H9 (cell line): ENCODE data around the gene PSAPL1. TPM values are rescaled to one million over a fixed set of nuclear protein-coding genes. Genes with fewer than 3 reads are reported as not detected.

Source experiments
- DNase-seq: peaks from one replicate; pipeline ENCODE4 v3.0.0-alpha.2; 2017
- H2AFZ ChIP-seq: one replicate; pipeline ENCODE4 v1.6.1; 2013; ENCODE audit warnings: mild to moderate bottlenecking, low read length, control low read depth, moderate library complexity
- H2AK5ac ChIP-seq: 2 replicates; pipeline ENCODE4 v1.6.1; 2013; ENCODE audit warnings: low read length, control low read depth, mixed read lengths; ENCODE audit not compliant: insufficient read length
- H2BK120ac ChIP-seq: one replicate; pipeline ENCODE4 v1.6.1; 2013; ENCODE audit warnings: low read depth, mild to moderate bottlenecking, low read length, control low read depth, inconsistent platforms; ENCODE audit not compliant: poor library complexity, severe bottlenecking
- H2BK12ac ChIP-seq: 2 replicates; pipeline ENCODE4 v1.6.1; 2013; ENCODE audit warnings: low read length, control low read depth, mixed read lengths, low read depth; ENCODE audit not compliant: insufficient read length
- H2BK15ac ChIP-seq: 2 replicates; pipeline ENCODE4 v1.6.1; 2013; ENCODE audit warnings: low read depth, low read length, control low read depth
- H2BK20ac ChIP-seq: one replicate; pipeline ENCODE4 v1.6.1; 2013; ENCODE audit warnings: low read depth, mild to moderate bottlenecking, low read length, control low read depth, inconsistent platforms; ENCODE audit not compliant: poor library complexity, severe bottlenecking
- H2BK5ac ChIP-seq: 2 replicates; pipeline ENCODE4 v1.6.1; 2013; ENCODE audit warnings: low read length, control low read depth, mixed read lengths; ENCODE audit not compliant: insufficient read length
- H3K14ac ChIP-seq: 2 replicates; pipeline ENCODE4 v1.6.1; 2013; ENCODE audit warnings: low read length, control low read depth; ENCODE audit not compliant: insufficient read depth
- H3K18ac ChIP-seq: 2 replicates; pipeline ENCODE4 v1.6.1; 2013; ENCODE audit warnings: low read depth, mild to moderate bottlenecking, mixed read lengths, low read length, control low read depth; ENCODE audit not compliant: insufficient read length
- H3K23ac ChIP-seq: 2 replicates; pipeline ENCODE4 v1.6.1; 2013; ENCODE audit warnings: low read length, control low read depth, mixed read lengths, low read depth; ENCODE audit not compliant: insufficient read length
- H3K23me2 ChIP-seq: 2 replicates; pipeline ENCODE4 v1.6.1; 2013; ENCODE audit warnings: low read depth, mild to moderate bottlenecking, mixed read lengths, low read length, control low read depth; ENCODE audit not compliant: insufficient read length, poor library complexity, severe bottlenecking
- H3K27ac ChIP-seq: 2 replicates; pipeline ENCODE4 v1.5.1; 2013; ENCODE audit warnings: low read length, control low read depth, mixed read lengths, low read depth; ENCODE audit not compliant: insufficient read length
- H3K27me3 ChIP-seq: 2 replicates; pipeline ENCODE4 v1.6.1; 2013; ENCODE audit warnings: low read length, control low read depth, inconsistent platforms; ENCODE audit not compliant: insufficient read depth
- H3K4ac ChIP-seq: 2 replicates; pipeline ENCODE4 v1.6.1; 2013; ENCODE audit warnings: low read depth, mild to moderate bottlenecking, control low read depth, inconsistent platforms, low read length, moderate library complexity
- H3K4me1 ChIP-seq: 2 replicates; pipeline ENCODE4 v1.6.1; 2013; ENCODE audit warnings: low read length, control low read depth, inconsistent platforms; ENCODE audit not compliant: insufficient read depth
- H3K4me2 ChIP-seq: 2 replicates; pipeline ENCODE4 v1.6.1; 2013; ENCODE audit warnings: low read length, control low read depth, mixed read lengths; ENCODE audit not compliant: insufficient read length, insufficient read depth
- H3K56ac ChIP-seq: 2 replicates; pipeline ENCODE4 v1.6.1; 2013; ENCODE audit warnings: low read depth, mild to moderate bottlenecking, mixed read lengths, low read length, control low read depth; ENCODE audit not compliant: insufficient read length
- H3K79me1 ChIP-seq: 2 replicates; pipeline ENCODE4 v1.6.1; 2013; ENCODE audit warnings: low read depth, mild to moderate bottlenecking, moderate library complexity, low read length, control low read depth, inconsistent platforms; ENCODE audit not compliant: insufficient read depth, poor library complexity, severe bottlenecking
- H3K79me2 ChIP-seq: 2 replicates; pipeline ENCODE4 v1.6.1; 2013; ENCODE audit warnings: low read length, control low read depth, inconsistent platforms; ENCODE audit not compliant: insufficient read depth
- H3K9ac ChIP-seq: 2 replicates; pipeline ENCODE4 v1.6.1; 2013; ENCODE audit warnings: low read length, control low read depth, mixed read lengths; ENCODE audit not compliant: insufficient read length; ENCODE audit errors: extremely low read depth
- H3K9me3 ChIP-seq: one replicate; pipeline ENCODE4 v1.6.1; 2013; ENCODE audit warnings: low read depth, low read length, inconsistent platforms; ENCODE audit not compliant: control insufficient read depth
- H3T11ph ChIP-seq: one replicate; pipeline ENCODE4 v1.6.1; 2013; ENCODE audit warnings: mild to moderate bottlenecking, low read length, control low read depth, inconsistent platforms
- H4K20me1 ChIP-seq: one replicate; pipeline ENCODE4 v1.6.1; 2013; ENCODE audit not compliant: control insufficient read depth, insufficient read length, insufficient read depth
- H4K5ac ChIP-seq: 2 replicates; pipeline ENCODE4 v1.6.1; 2013; ENCODE audit warnings: low read depth, mild to moderate bottlenecking, mixed read lengths, low read length, control low read depth; ENCODE audit not compliant: insufficient read length
- H4K8ac ChIP-seq: replicated peaks from 2 replicates; pipeline ENCODE4 v1.6.1; 2013; ENCODE audit warnings: low read length, control low read depth, mixed read lengths, low read depth; ENCODE audit not compliant: insufficient read length
- H4K91ac ChIP-seq: 2 replicates; pipeline ENCODE4 v1.6.1; 2013; ENCODE audit warnings: low read depth, mild to moderate bottlenecking, moderate library complexity, mixed read lengths, low read length, control low read depth; ENCODE audit not compliant: insufficient read length
- H3K27ac Mint-ChIP-seq, 3 experiments: 2 replicates in 2 of 3; 3 replicates in 1 of 3; pipeline ENCODE4 v1.8.0; 2020 to 2021; ENCODE audit warnings: mixed read lengths in 3 of 3, mild to moderate bottlenecking in 1 of 3, moderate library complexity in 1 of 3
- H3K27me3 Mint-ChIP-seq: 2 replicates; pipeline ENCODE4 v1.8.0; 2021; ENCODE audit warnings: low read depth, mild to moderate bottlenecking, moderate library complexity, mixed read lengths
- H3K36me3 Mint-ChIP-seq, 3 experiments: 2 replicates in 2 of 3; 3 replicates in 1 of 3; pipeline ENCODE4 v1.8.0; 2020 to 2021; ENCODE audit warnings: low read depth in 3 of 3, mixed read lengths in 3 of 3; ENCODE audit not compliant: insufficient read depth in 1 of 3
- H3K4me1 Mint-ChIP-seq, 2 experiments: 2 replicates each; pipeline ENCODE4 v1.8.0; 2020; ENCODE audit warnings: mixed read lengths in 2 of 2
- H3K4me3 Mint-ChIP-seq, 2 experiments: 2 replicates in 1 of 2; 3 replicates in 1 of 2; pipeline ENCODE4 v1.8.0; 2020 to 2021; ENCODE audit warnings: mild to moderate bottlenecking in 2 of 2, mixed read lengths in 2 of 2, moderate library complexity in 1 of 2
- H3K9me3 Mint-ChIP-seq, 2 experiments: 2 replicates in 1 of 2; 3 replicates in 1 of 2; pipeline ENCODE4 v1.8.0; 2020; ENCODE audit warnings: mild to moderate bottlenecking in 2 of 2, mixed read lengths in 2 of 2, moderate library complexity in 1 of 2
- CTCF ChIP-seq: fragments of 200-600 bp; sonication (generic); conservative IDR thresholded peaks from 3 replicates; pipeline ENCODE4 v1.8.0; 2021; ENCODE audit warnings: antibody characterized with exemption, mild to moderate bottlenecking
- WGBS: extraction: QIAGEN DNeasy Blood & Tissue Kit; methylation state at CpG from one replicate; pipeline ENCODE4 v1.1.7; 2013; ENCODE audit warnings: missing lambda C conversion rate, low lambda C conversion rate, mixed read lengths; ENCODE audit not compliant: insufficient read length; ENCODE audit errors: extremely low coverage; 5-methylcytosine and 5-hydroxymethylcytosine counted together
- total RNA-seq: library from RNA; stranded (reverse); gene quantifications from 2 replicates; pipeline ENCODE4 v1.2.1, GENCODE V29; 2021

Gene PSAPL1
- total RNA-seq, 1 experiment from 2014 or later: 0.04 TPM

GRCh38 chr4:7388627-7389026 is 46.1 kb downstream of the PSAPL1 start:
- no peak overlapping the region for H2BK15ac ChIP-seq
- H4K20me1 ChIP-seq: no peaks in the 10 kb centered on the region
- no peak overlapping the region for H3T11ph ChIP-seq
- H4K91ac ChIP-seq: no peak overlapping the region
- H3K14ac ChIP-seq: no peak overlapping the region
- H2BK12ac ChIP-seq: no peak overlapping the region
- H3K9ac ChIP-seq: no peak overlapping the region
- H3K4me2 ChIP-seq: no peak overlapping the region
- H3K79me2 ChIP-seq: no peaks in the 10 kb centered on the region
- Mint-ChIP-seq H3K9me3 (peaks cover 3 to 9% of the 10 kb centered on the region in 2 experiments; a peak in 3 of 5 replicates), H3K36me3 (no peaks in the 10 kb centered on the region), H3K4me1 (peaks cover 3% of the 10 kb centered on the region in 2 experiments; a peak in 3 of 4 replicates), H3K4me3 (no peak overlapping the region), H3K27ac (no peak overlapping the region; a peak in 1 of 7 replicates), H3K27me3 (peaks cover 6% of the 10 kb centered on the region)
- H4K8ac ChIP-seq: no peak overlapping the region
- H2BK120ac ChIP-seq: no peak overlapping the region
- no peak overlapping the region for H4K5ac ChIP-seq
- H2AK5ac ChIP-seq: no peak overlapping the region
- no peak overlapping the region for H2AFZ ChIP-seq
- H3K27ac ChIP-seq: no peak overlapping the region
- H3K9me3 ChIP-seq: no peaks in the 10 kb centered on the region
- no peak overlapping the region for H2BK20ac ChIP-seq
- H3K79me1 ChIP-seq: no peaks in the 10 kb centered on the region
- WGBS: no CpG with 5 or more reads among the region's 13 CpGs
- H3K23me2 ChIP-seq: no peaks in the 10 kb centered on the region
- no peak overlapping the region for H2BK5ac ChIP-seq
- no peak for TF ChIP-seq CTCF
- H3K23ac ChIP-seq: no peak overlapping the region
- H3K4ac ChIP-seq: no peak overlapping the region
- no peak overlapping the region for H3K56ac ChIP-seq
- H3K27me3 ChIP-seq: no peaks in the 10 kb centered on the region; the same call in 1 of the 2 replicates
- DNase-seq: no peak
- no peak overlapping the region for H3K18ac ChIP-seq
- no peaks in the 10 kb centered on the region for H3K4me1 ChIP-seq
